GM12878 (cell line): ENCODE results near the gene COL15A1. TPM values are rescaled to one million over a fixed set of nuclear protein-coding genes. Genes with fewer than 3 reads are reported as not detected.

Experiments
- ATAC-seq: fragments of 200-7000 bp; cut with Tn5 transposase; 3 replicates; pipeline ENCODE4 v1.9.1; 2020; ENCODE audit warnings: mild to moderate bottlenecking, moderate library complexity
- BruUV-seq: library from RNA; stranded (reverse); fragments of 400-500 nt; replicated peaks from 2 replicates; lab custom pipeline; 2021; lab: Mats Ljungman, UMichigan
- CTCF ChIA-PET: fragments of 300-600 bp; sonication (Branson Sonifier 250); formaldehyde crosslinking; extraction: SDS; loops from one replicate; lab custom pipeline; 2021; ENCODE audit warnings: inconsistent platforms; lab: Yijun Ruan, JAX
- POLR2A ChIA-PET: fragments of 350-600 bp; formaldehyde crosslinking; extraction: SDS; loops from one replicate; lab custom pipeline; 2021; ENCODE audit warnings: inconsistent platforms; lab: Charles Lee
- RAD21 ChIA-PET: fragments of 300-600 bp; sonication (Branson Sonifier 250); formaldehyde crosslinking; loops from one replicate; lab custom pipeline; 2023; ENCODE audit warnings: antibody characterized with exemption; ENCODE audit not compliant: unreplicated experiment; lab: Charles Lee
- SMC1A ChIA-PET: fragments of 300-600 bp; sonication (Branson Sonifier 250); formaldehyde crosslinking; loops from one replicate; lab custom pipeline; 2023; ENCODE audit not compliant: unreplicated experiment, uncharacterized antibody; lab: Charles Lee
- DNase-seq: peaks from one replicate; pipeline ENCODE4 v3.0.0-alpha.2; 2011; ENCODE audit warnings: low read depth, low spot score
- FAIRE-seq: peaks from 3 replicates; lab custom pipeline; 2011; peaks lifted over from hg19 to GRCh38; lab: Jason Lieb, UNC
- H2AFZ ChIP-seq: 2 replicates; pipeline ENCODE4 v1.6.0; 2011; ENCODE audit warnings: low read depth, low read length, control low read depth; ENCODE audit not compliant: control insufficient read depth
- H3K27ac ChIP-seq: 2 replicates; pipeline ENCODE4 v1.5.1; 2011; ENCODE audit warnings: control low read depth; ENCODE audit not compliant: control insufficient read depth, insufficient read depth
- H3K27me3 ChIP-seq, 2 experiments: replicated peaks in 1 of 2; 2 replicates each; pipeline versions ENCODE4 v1.6.0 to v1.6.1; 2011; ENCODE audit warnings: low read length in 1 of 2; ENCODE audit not compliant: control insufficient read depth in 2 of 2, insufficient read depth in 2 of 2
- H3K36me3 ChIP-seq, 2 experiments: 2 replicates each; pipeline ENCODE4 v1.5.1; 2011; ENCODE audit warnings: low read length in 1 of 2; ENCODE audit not compliant: control insufficient read depth in 2 of 2, insufficient read depth in 2 of 2
- H3K4me1 ChIP-seq: 2 replicates; pipeline ENCODE4 v1.6.1; 2011; ENCODE audit warnings: mild to moderate bottlenecking, low read length, moderate library complexity, mixed read lengths; ENCODE audit not compliant: control insufficient read depth, insufficient read depth
- H3K4me2 ChIP-seq: 2 replicates; pipeline ENCODE4 v1.6.0; 2011; ENCODE audit warnings: control low read depth; ENCODE audit not compliant: control insufficient read depth, insufficient read depth
- H3K4me3 ChIP-seq: fragments of 200-600 bp; sonication (generic); 2 replicates; pipeline ENCODE4 v1.5.1; 2016
- H3K79me2 ChIP-seq: 2 replicates; pipeline ENCODE4 v1.6.0; 2011; ENCODE audit warnings: low read length; ENCODE audit not compliant: control insufficient read depth, insufficient read depth
- H3K9ac ChIP-seq: 2 replicates; pipeline ENCODE4 v1.8.0; 2011; ENCODE audit warnings: low read length, control low read depth, mixed read lengths; ENCODE audit not compliant: control insufficient read depth, insufficient read depth
- H3K9me3 ChIP-seq: replicated peaks from 3 replicates; pipeline ENCODE4 v1.5.1; 2011; ENCODE audit warnings: mild to moderate bottlenecking, low read length; ENCODE audit not compliant: control insufficient read depth, insufficient read depth
- H4K20me1 ChIP-seq: 2 replicates; pipeline ENCODE4 v1.6.0; 2011; ENCODE audit not compliant: control insufficient read depth, insufficient read depth
- ATF2 ChIP-seq: IDR thresholded peaks from 2 replicates; pipeline ENCODE4 v1.6.1; 2012; ENCODE audit warnings: low read length, inconsistent platforms
- BCLAF1 ChIP-seq: fragments of 450-650 bp; IDR thresholded peaks from 2 replicates; pipeline ENCODE4 v1.6.1; 2017; ENCODE audit warnings: antibody characterized with exemption, mild to moderate bottlenecking, moderate library complexity
- POLR2A ChIP-seq: IDR thresholded peaks from 2 replicates; pipeline ENCODE4 v1.6.1; 2011; ENCODE audit warnings: low read depth, mild to moderate bottlenecking, low read length
- POLR2AphosphoS2 ChIP-seq: IDR thresholded peaks from 2 replicates; pipeline ENCODE4 v1.6.1; 2011; ENCODE audit warnings: low read depth, mild to moderate bottlenecking, low read length, improper control_type of control experiment, moderate library complexity
- WGBS: methylation state at CpG from one replicate; pipeline ENCODE4 v1.1.6; 2016; ENCODE audit warnings: low lambda C conversion rate; ENCODE audit not compliant: insufficient replicate concordance, insufficient coverage; ENCODE audit errors: missing lambda C conversion rate; 5-methylcytosine and 5-hydroxymethylcytosine counted together
- in situ Hi-C: fragments of 300-500 bp; cut with MboI; formaldehyde crosslinking; loops from 9 replicates; pipeline ENCODE4 v1.14.3; 2018; ENCODE audit warnings: mixed read lengths
- intact Hi-C: fragments of 100-400 bp; cut with micrococcal nuclease; formaldehyde crosslinking; loops from one replicate; pipeline ENCODE4 v1.14.2; 2022; ENCODE audit not compliant: unreplicated experiment
- polyA plus RNA-seq, 11 experiments: library from polyadenylated mRNA; depleted of rRNA in 4 of 11; unstranded in 6 of 11; stranded (reverse) in 5 of 11; fragments of >200 nt; fragmentation: Nextera tagmentation in 4 of 11; fragmentation: Illumina TruSeq in 1 of 11; extraction: Ambion mirVana in 4 of 11; extraction: Trizol in 1 of 11; gene quantifications; 1 replicate in 1 of 11; 2 replicates in 10 of 11; pipeline versions ENCODE4 v1.2.1 to v1.2.3, GENCODE V29; 2011 to 2016; ENCODE audit warnings: inconsistent platforms in 2 of 11, missing spikeins in 2 of 11, low read depth in 1 of 11
- total RNA-seq, 4 experiments: library from RNA; depleted of rRNA in 3 of 4; stranded (reverse); fragments of >200 nt in 3 of 4; fragmentation: Illumina TruSeq in 1 of 4; extraction: Trizol in 1 of 4; gene quantifications; 2 replicates each; pipeline versions ENCODE4 v1.2.1 to v1.2.3, GENCODE V29; 2013 to 2021

The COL15A1 gene
- total and polyA plus RNA-seq, 10 of the 15 experiments (the other 5 are each of a cell fraction or from before 2014, with no cell fraction given): 0.01 to 0.28 (median 0.06) TPM; not detected in 2

GRCh38 chr9:98908897-98909634 lies 34.6 kb upstream of the COL15A1 start:
- POLR2A ChIA-PET: no interaction called here
- SMC1A ChIA-PET: interaction anchor here (0.9 to 1.4 kb wide), 2 partner anchors 9 to 12 kb away, joined by 3 to 4 read pairs; no protein-coding TSS in a partner anchor
- WGBS: 15% methylated on average over 5 of the region's 5 CpGs
- H2AFZ ChIP-seq: no peak overlapping the region
- intact Hi-C loops (no loop called here), in situ Hi-C loops (no loop called here)
- no peak for FAIRE-seq
- TF ChIP-seq POLR2A (no peak), POLR2AphosphoS2 (no peak), ATF2 (no peak), BCLAF1 (no peak)
- no peak overlapping the region for H3K4me3 ChIP-seq
- CTCF ChIA-PET: interaction anchor here (0.7 to 1.2 kb wide), 2 partner anchors 60 to 133 kb away, joined by 3 read pairs; no protein-coding TSS in a partner anchor
- BruUV-seq: no TSS peak
- H3K9ac ChIP-seq: no peak overlapping the region
- ATAC-seq: no peak
- H3K36me3 ChIP-seq: no peaks in the 10 kb centered on the region
- no peaks in the 10 kb centered on the region; a peak in 1 of 4 replicates for H3K27me3 ChIP-seq
- no peak for DNase-seq
- RAD21 ChIA-PET: no interaction called here
- H4K20me1 ChIP-seq: no peaks in the 10 kb centered on the region
- no peaks in the 10 kb centered on the region for H3K9me3 ChIP-seq
- no peak overlapping the region for H3K27ac ChIP-seq
- no peaks in the 10 kb centered on the region for H3K79me2 ChIP-seq
- no peaks in the 10 kb centered on the region for H3K4me1 ChIP-seq
- H3K4me2 ChIP-seq: no peak overlapping the region
